Activated CD8-positive, alpha-beta T cell treated with anti-CD3 and anti-CD28 coated beads, Interleukin-2, amount 10 ng/mL, durations not matched to agents 7 days and 5 days (primary cell): ENCODE data around the gene TRAF2. TPM values are rescaled to one million over a fixed set of nuclear protein-coding genes. Genes with fewer than 3 reads are reported as not detected.
A peak's percentile ranks its signal among the peaks of the same experiment; 100 is the strongest.
"Not testable (repeated sequence)": the region's sequence is repeated elsewhere in the genome, so short reads cannot be mapped to it uniquely, and the experiment has no call there.

Source experiments
- ATAC-seq: fragments of 150-1000 bp; cut with Tn5 transposase; one replicate; pipeline ENCODE4 v1.10.0; 2021; ENCODE audit warnings: moderate library complexity
- CTCF ChIA-PET: fragments of 350-600 bp; sonication (Branson Sonifier 250); formaldehyde crosslinking; loops from one replicate; lab custom pipeline; 2021; ENCODE audit warnings: antibody characterized with exemption; lab: Charles Lee
- POLR2A ChIA-PET: fragments of 350-600 bp; sonication (Branson Sonifier 250); formaldehyde crosslinking; loops from one replicate; lab custom pipeline; 2021; ENCODE audit warnings: antibody characterized with exemption; lab: Charles Lee
- DNase-seq: peaks from one replicate; pipeline ENCODE4 v3.0.0-alpha.2; 2020
- H3K27ac Mint-ChIP-seq: one replicate; pipeline ENCODE4 v1.8.0; 2021; ENCODE audit warnings: mild to moderate bottlenecking, mixed read lengths
- H3K27me3 Mint-ChIP-seq: one replicate; pipeline ENCODE4 v1.8.0; 2021; ENCODE audit warnings: low read depth, mixed read lengths
- H3K36me3 Mint-ChIP-seq: one replicate; pipeline ENCODE4 v1.8.0; 2021; ENCODE audit warnings: low read depth, mixed read lengths
- H3K4me1 Mint-ChIP-seq: one replicate; pipeline ENCODE4 v1.8.0; 2021; ENCODE audit warnings: low read depth, mixed read lengths
- H3K4me3 Mint-ChIP-seq: one replicate; pipeline ENCODE4 v1.8.0; 2021; ENCODE audit warnings: mild to moderate bottlenecking, mixed read lengths
- H3K9me3 Mint-ChIP-seq: one replicate; pipeline ENCODE4 v1.8.0; 2022; ENCODE audit warnings: mixed read lengths; ENCODE audit not compliant: insufficient read depth
- total RNA-seq, 2 experiments: library from RNA; stranded (reverse); gene quantifications; one replicate each; pipeline ENCODE4 v1.2.3, GENCODE V29; 2021

Gene TRAF2
- total RNA-seq, 2 experiments from 2014 or later = 48.5 to 57.2 TPM

DNA sequence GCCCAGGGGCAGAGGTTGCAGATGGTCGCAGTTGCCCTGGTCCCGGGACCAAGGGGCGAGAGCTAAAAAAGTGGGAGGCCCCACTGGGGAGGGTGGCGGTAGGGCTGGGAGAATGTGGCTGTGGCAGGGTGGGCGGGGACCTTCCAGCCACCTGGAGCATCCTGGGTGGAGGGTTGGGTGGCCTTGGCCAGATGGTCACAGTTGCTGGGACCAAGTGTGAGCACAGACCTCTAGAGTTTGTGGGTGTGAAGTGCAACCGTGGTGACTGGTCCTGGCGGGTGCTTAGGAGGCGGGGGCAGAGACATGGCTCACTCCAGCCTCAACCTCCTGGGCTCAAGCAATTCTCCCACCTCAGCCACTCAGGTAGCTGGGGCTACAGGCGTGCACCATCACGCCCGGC is 5.7 kb upstream of the TRAF2 start:
- DNase-seq (no peak), ATAC-seq (no peak)
- Mint-ChIP-seq H3K4me3 (peak overlapping the region; percentile 8), H3K4me1 (peaks cover 49% of the 10 kb centered on the region), H3K9me3 (no peaks in the 10 kb centered on the region), H3K36me3 (peaks cover 8% of the 10 kb centered on the region), H3K27me3 (no peaks in the 10 kb centered on the region), H3K27ac (peak overlapping the region; percentile 69)
- ChIA-PET POLR2A (interaction anchor here (1.3 to 2.2 kb wide), 3 partner anchors 8 to 112 kb away, joined by 3 to 15 read pairs (median 7); no protein-coding TSS in a partner anchor), CTCF (interaction anchor here (1.0 to 3.0 kb wide), 6 partner anchors 11 to 154 kb away, joined by 3 to 21 read pairs (median 8); partner anchors contain the start of gene AJM1)

DNA sequence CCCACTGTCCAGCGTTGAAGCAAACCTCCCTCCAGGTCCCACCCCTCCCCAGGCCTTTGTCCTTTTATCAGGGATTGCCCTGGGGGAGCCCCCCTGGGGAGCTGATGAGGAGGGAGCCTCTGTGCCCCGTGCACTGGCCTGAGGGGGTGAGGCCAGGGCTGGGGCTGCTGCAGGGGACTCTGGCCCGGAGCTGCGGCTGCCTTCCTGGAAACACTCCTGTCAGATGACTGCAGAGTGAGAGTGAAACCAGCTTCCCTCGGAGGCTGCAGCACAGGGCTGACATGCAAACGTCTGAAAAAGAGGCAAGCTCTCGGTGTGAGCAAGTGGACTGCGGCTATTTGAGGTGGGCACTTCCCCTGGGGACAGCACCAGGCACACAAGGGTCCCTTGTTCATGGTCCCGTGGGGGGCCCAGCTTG is 4.6 kb upstream of the TRAF2 start:
- no peaks in the 10 kb centered on the region for H3K27me3 Mint-ChIP-seq
- H3K27ac Mint-ChIP-seq = peak overlapping the region; percentile 93
- peak; percentile 33 for ATAC-seq
- H3K9me3 Mint-ChIP-seq = no peaks in the 10 kb centered on the region
- H3K4me3 Mint-ChIP-seq = peak overlapping the region; percentile 77
- DNase-seq = peak; percentile 79
- CTCF ChIA-PET = interaction anchor here (0.7 to 3.0 kb wide), 12 partner anchors 12 to 188 kb away, joined by 3 to 21 read pairs (median 4); partner anchors contain the start of genes AJM1 and EDF1
- POLR2A ChIA-PET = interaction anchor here (0.7 to 2.2 kb wide), 13 partner anchors 8 to 359 kb away, joined by 3 to 15 read pairs (median 3); partner anchors contain the start of gene MAN1B1
- peaks cover 8% of the 10 kb centered on the region for H3K36me3 Mint-ChIP-seq
- peaks cover 49% of the 10 kb centered on the region for H3K4me1 Mint-ChIP-seq

DNA sequence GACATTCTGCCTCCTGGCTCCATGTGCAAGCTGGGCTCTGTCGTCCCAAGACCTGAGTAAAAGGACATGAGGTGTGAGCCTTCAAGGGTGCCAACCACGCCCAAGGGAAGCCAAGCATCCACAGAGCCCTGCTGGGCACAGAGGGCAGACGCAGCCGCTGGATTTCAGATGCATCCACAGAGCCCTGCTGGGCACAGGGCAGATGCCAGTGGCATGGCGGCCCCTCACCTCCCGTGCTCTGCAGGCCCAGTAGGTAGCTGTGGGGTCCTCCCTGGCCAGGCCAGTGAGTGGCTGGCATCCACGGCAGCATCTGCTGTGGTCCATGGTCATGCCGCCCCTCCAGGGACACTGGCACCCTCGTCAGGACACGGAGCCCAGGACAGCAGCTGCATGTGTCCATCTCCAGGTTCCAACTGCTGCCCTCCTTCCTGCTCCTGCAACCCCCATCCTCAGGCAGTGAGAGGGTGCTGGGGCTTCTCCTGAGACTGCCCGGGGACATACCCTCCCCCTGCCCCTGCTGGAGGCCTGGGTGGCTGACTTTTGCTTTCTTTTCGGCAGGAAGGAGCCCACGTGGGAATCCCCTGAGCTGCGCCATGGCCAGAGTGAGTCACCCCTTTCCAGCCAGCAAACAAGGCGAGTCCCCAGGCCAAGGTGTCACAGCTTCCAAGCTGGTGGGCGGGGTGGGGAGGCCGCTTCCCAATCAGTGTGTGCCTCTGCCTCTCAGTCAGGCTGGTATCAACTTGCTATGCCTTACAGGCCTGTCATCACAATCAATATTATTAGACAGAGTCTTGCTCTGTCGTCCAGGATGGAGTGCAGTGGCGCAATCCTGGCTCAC is 4.0 kb upstream of the TRAF2 start:
- H3K9me3 Mint-ChIP-seq = no peaks in the 10 kb centered on the region

DNA sequence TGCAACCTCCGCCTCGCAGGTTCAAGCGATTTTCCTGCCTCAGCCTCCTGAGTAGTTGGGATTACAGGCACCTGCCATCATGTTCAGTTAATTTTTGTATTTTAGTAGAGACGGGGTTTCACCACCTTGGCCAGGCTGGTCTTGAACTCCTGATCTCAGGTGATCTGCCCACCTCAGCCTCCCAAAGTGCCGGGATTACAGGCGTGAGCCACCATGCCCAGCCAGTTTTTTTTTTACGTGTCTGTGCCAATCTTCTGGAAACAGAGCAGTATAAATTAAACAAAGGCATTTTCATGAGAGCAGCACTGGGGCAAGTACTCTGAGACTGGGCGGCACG is 3.4 kb upstream of the TRAF2 start:
- Mint-ChIP-seq H3K36me3 (peaks cover 13% of the 10 kb centered on the region), H3K27ac (peak overlapping the region; percentile 93), H3K4me1 (peaks cover 52% of the 10 kb centered on the region), H3K4me3 (peak overlapping the region; percentile 77)
- not testable (repeated sequence) for H3K27me3 Mint-ChIP-seq, ATAC-seq, H3K9me3 Mint-ChIP-seq, DNase-seq
- ChIA-PET CTCF (interaction anchor here (0.9 to 3.0 kb wide), 4 partner anchors 16 to 146 kb away, joined by 3 to 21 read pairs (median 4); partner anchors contain the start of genes ABCA2, AJM1, EDF1 and MAMDC4), POLR2A (interaction anchor here (0.6 to 2.2 kb wide), 2 partner anchors 19 to 20 kb away, joined by 3 to 15 read pairs; no protein-coding TSS in a partner anchor)

More for the DNA sequence above, 4.0 kb upstream of the TRAF2 start:
- H3K4me1 Mint-ChIP-seq = peaks cover 52% of the 10 kb centered on the region
- ChIA-PET POLR2A (interaction anchor here (0.6 to 2.2 kb wide), 13 partner anchors 9 to 358 kb away, joined by 3 to 15 read pairs (median 3); partner anchors contain the start of gene MAN1B1), CTCF (interaction anchor here (0.7 to 3.0 kb wide), 13 partner anchors 12 to 187 kb away, joined by 3 to 21 read pairs (median 4); partner anchors contain the start of genes ABCA2, AJM1, EDF1 and MAMDC4)
- H3K36me3 Mint-ChIP-seq = peaks cover 11% of the 10 kb centered on the region
- DNase-seq (peak; percentile 89), ATAC-seq (peak; percentile 45)
- H3K4me3 Mint-ChIP-seq = peak overlapping the region; percentile 77
- H3K27ac Mint-ChIP-seq = peak overlapping the region; percentile 93
- no peaks in the 10 kb centered on the region for H3K27me3 Mint-ChIP-seq

DNA sequence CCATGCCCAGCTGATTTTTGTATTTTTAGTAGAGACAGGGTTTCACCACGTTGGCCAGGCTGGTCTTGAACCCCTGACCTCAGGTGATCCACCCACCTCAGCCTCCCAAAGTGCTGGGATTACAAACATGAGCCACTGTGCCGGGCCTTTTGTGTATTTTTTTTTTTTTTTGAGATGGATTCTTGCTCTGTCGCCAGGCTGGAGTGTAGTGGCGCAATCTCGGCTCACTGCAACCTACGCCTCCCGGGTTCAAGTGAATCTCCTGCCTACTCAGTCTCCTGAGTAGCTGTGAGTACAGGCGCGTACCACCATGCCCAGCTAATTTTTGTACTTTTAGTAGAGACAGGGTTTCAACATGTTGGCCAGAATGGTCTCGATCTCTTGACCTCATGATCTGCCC is 2.6 kb upstream of the TRAF2 start:
- not testable (repeated sequence) for DNase-seq, ATAC-seq, H3K27me3 Mint-ChIP-seq, H3K9me3 Mint-ChIP-seq
- ChIA-PET CTCF (interaction anchor here (1.2 to 1.5 kb wide), 2 partner anchors 32 to 37 kb away, joined by 3 to 5 read pairs; partner anchors contain the start of gene MAMDC4), POLR2A (interaction anchor here (1.2 kb wide), 1 partner anchor 13 kb away, joined by 5 read pairs; no protein-coding TSS in a partner anchor)
- H3K4me3 Mint-ChIP-seq = peak overlapping the region; percentile 77
- peaks cover 58% of the 10 kb centered on the region for H3K4me1 Mint-ChIP-seq
- peak overlapping the region; percentile 93 for H3K27ac Mint-ChIP-seq
- H3K36me3 Mint-ChIP-seq = peaks cover 15% of the 10 kb centered on the region

DNA sequence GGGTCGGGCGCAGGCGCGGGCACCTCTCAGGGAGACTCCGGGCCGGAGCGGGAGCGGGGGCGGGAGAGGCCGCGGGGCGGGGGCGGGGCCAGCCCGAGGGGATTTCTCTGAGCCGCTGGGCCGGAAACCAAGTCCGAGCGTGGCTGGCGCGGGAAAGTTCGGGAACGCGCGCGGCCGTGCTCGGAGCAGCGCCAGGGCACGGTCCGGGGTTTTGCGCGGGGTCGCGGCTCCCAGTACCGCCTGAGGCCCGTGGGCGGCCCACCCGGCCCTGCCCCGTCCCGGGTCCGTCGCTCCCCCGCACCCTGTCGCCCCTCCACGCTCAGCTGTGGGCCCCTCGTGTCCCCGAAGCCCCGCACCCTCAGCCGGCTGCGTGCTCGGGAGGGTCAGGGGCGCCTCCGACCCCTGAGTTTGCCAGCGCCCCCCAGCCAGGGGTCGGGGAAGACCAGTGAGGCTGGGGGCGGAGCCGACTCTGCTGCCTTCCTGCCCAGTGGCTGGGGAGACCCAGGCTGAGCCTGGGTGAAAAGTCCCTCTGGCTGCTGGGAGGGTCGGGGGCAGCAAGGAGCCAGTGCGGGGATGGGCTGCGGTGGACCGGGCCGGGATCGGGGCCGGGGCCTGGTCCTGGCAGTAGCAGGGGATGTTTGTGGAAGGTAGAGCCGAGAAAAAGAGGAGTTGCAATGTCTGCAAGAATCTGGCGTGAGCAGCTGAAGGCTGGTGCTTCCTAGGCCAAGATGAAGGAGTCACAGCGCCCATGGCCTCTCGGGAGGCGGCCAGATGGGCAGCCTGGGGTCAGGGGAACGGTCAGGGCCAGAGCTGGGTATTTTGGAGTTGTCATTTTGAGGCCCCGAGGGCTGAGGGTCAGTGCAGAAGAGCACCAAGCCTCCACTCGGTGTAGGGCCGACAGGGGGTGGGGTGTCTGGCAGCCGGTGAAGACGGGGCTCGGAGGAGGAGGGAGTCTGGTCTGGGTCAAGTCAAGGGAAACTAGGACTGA is 588 bp downstream of the TRAF2 start:
- CTCF ChIA-PET = interaction anchor here (0.7 to 2.0 kb wide), 8 partner anchors 14 to 159 kb away, joined by 3 to 8 read pairs (median 5); no protein-coding TSS in a partner anchor
- peak; percentile 1 for ATAC-seq
- Mint-ChIP-seq H3K9me3 (no peaks in the 10 kb centered on the region), H3K27me3 (no peaks in the 10 kb centered on the region), H3K4me3 (peak overlapping the region; percentile 98), H3K4me1 (peaks cover 43% of the 10 kb centered on the region), H3K36me3 (peaks cover 30% of the 10 kb centered on the region), H3K27ac (peak overlapping the region; percentile 89)
- DNase-seq = peak; percentile 45
- POLR2A ChIA-PET = interaction anchor here (0.6 to 3.4 kb wide), 7 partner anchors 8 to 483 kb away, joined by 3 to 28 read pairs (median 3); partner anchors contain the start of gene TUBB4B

DNA sequence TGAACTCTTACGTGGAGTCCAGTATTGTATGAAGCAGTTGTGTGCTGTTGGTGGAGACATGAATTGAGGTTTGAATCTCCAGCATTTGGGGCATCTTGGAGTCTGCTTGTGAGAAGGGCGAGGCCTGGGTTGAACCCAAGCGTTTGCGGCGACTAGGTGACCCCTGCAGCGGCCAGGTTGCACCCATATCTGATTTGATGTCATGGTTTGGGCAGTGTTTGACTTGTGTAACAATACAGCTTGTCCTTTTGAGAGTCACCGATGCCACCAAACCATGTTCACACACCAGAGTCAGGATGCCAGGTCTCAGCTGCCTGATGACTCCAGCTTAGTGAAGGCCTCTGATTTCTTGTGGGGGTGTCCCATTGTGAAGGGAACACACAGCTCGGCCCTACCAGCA is 2.1 kb downstream of the TRAF2 start:
- no peaks in the 10 kb centered on the region for H3K9me3 Mint-ChIP-seq
- ATAC-seq (no peak), DNase-seq (no peak)
- H3K4me3 Mint-ChIP-seq = no peak overlapping the region
- peaks cover 29% of the 10 kb centered on the region for H3K4me1 Mint-ChIP-seq
- H3K27ac Mint-ChIP-seq = no peak overlapping the region
- POLR2A ChIA-PET = interaction anchor here (1.0 to 3.4 kb wide), 3 partner anchors 14 to 80 kb away, joined by 3 to 28 read pairs (median 3); partner anchors contain the start of gene RABL6
- CTCF ChIA-PET = interaction anchor here (0.5 to 2.0 kb wide), 7 partner anchors 13 to 232 kb away, joined by 3 to 5 read pairs (median 4); partner anchors contain the start of gene AJM1
- H3K36me3 Mint-ChIP-seq = peaks cover 34% of the 10 kb centered on the region
- no peaks in the 10 kb centered on the region for H3K27me3 Mint-ChIP-seq

DNA sequence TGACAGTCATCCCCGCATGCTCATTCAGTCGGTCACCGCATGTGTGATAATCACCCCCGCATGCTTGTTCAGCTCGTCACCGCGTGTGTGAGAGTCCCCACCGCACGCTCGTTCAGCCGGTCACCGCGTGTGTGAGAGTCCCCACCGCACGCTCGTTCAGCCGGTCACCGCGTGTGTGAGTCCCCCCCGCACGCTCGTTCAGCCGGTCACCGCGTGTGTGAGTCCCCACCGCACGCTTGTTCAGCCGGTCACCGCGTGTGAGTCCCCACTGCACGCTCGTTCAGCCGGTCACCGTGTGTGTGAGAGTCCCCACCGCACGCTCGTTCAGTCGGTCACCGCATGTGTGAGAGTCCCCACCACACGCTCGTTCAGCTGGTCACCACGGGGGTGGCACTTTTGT is 3.5 kb downstream of the TRAF2 start:
- no peak overlapping the region for H3K4me3 Mint-ChIP-seq
- no peaks in the 10 kb centered on the region for H3K27me3 Mint-ChIP-seq
- POLR2A ChIA-PET = interaction anchor here (1.0 kb wide), 1 partner anchor 8 kb away, joined by 3 read pairs; no protein-coding TSS in a partner anchor
- ATAC-seq = no peak
- CTCF ChIA-PET = no interaction called here
- peaks cover 40% of the 10 kb centered on the region for H3K36me3 Mint-ChIP-seq
- H3K4me1 Mint-ChIP-seq = peaks cover 20% of the 10 kb centered on the region
- H3K9me3 Mint-ChIP-seq = no peaks in the 10 kb centered on the region
- no peak overlapping the region for H3K27ac Mint-ChIP-seq
- DNase-seq = no peak

DNA sequence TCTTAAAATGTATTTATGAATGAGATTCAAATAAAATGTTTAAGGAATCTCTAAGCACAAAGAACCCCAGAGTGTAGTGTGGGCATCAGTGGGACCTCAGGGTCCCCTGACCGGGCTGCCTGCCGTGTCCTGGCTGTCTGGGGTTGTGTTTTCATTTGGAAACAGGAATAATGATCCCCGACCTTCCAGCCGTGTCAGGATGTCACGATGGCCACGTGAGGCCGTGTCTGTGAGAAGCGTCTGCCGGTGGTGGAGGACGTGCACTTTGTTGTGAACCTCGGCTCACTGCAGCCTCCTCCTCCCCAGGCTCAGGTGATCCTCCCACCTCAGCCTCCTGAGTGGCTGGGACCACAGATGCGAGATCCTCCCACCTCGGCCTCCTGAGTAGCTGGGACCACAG is 4.3 kb downstream of the TRAF2 start:
- Mint-ChIP-seq H3K4me3 (no peak overlapping the region), H3K27me3 (no peaks in the 10 kb centered on the region), H3K4me1 (peaks cover 15% of the 10 kb centered on the region), H3K36me3 (peaks cover 44% of the 10 kb centered on the region), H3K9me3 (no peaks in the 10 kb centered on the region), H3K27ac (no peak overlapping the region)
- CTCF ChIA-PET = no interaction called here
- no peak for ATAC-seq
- POLR2A ChIA-PET = interaction anchor here (1.0 to 1.3 kb wide), 2 partner anchors 9 to 12 kb away, joined by 3 to 5 read pairs; no protein-coding TSS in a partner anchor
- no peak for DNase-seq

DNA sequence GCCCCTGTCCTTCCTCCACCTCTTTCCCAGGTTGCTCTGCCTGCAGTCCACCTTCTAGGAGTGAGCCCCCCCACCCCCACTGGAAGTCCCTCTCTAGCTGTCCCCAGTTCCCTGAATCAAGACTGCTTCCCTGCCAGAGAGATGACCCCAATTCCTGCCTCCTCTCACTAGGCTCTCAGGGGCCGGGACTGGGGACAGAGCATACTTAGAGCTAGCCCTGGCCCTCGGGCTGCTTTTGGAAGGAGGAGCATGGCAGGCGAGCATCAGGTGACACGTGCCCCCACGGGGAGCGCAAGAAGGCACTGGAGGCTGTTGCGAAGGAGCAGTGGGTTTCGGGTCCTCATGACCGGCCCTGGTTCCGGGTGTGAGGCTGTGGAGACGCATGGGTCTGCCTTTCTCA is 9.7 kb downstream of the TRAF2 start:
- Mint-ChIP-seq H3K27ac (no peak overlapping the region), H3K4me3 (no peak overlapping the region), H3K27me3 (no peaks in the 10 kb centered on the region), H3K4me1 (peaks cover 14% of the 10 kb centered on the region), H3K36me3 (peaks cover 41% of the 10 kb centered on the region), H3K9me3 (no peaks in the 10 kb centered on the region)
- ATAC-seq (no peak), DNase-seq (no peak)
- POLR2A ChIA-PET = no interaction called here
- CTCF ChIA-PET = no interaction called here
